ENCODE data around the gene AK2.

Gene AK2

DNA sequence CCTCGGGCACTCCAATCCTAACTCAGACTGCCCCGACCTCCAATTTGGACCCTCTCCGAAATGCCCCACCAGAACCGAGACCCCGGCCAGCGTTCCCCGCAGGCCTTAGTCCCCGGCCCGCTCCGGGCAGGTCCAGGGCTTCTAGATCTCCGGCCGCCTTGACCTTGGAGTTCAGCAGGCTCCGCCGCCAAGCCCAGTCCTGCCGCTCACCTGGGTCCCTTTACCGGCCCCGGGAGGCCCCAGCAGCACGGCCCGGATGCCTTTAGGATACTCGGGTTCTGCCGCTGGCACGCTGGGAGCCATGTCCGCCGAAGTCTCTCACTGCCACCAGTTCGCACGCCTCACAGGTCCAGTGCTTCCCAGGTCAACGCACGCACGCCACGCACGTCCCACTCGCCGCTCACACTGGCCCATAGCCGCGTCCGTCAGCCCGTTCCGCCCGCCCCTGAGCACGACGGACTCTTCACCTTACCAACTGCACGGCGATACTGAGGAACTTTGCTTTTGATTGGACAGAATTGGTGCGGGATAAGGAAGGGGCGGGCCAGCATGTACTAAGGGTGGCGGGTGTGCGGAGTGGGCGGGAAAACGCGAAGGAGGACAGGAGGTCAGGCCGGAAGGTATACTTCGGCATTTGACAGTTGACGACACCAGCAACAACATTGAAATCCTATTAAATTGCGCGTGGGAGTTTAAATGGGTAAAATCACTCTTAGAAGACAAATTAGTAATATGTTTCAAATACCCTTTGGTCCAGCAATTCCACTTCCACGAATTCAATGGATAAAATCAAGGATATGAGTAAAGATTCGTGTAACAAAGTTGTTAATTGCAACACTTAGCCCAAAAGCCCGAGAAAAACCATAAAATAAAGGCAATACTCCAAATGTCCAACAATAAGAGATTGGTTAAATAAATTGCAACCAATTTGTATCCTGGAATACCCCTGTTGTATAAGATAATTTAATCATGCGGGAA is at the start of gene AK2:
TSS of gene AK2 (minus strand) at position 358 of the 978 bp plus-strand sequence. CDS start at position 303, 55 bp downstream.
- TF ChIP-seq, protein P1, sequence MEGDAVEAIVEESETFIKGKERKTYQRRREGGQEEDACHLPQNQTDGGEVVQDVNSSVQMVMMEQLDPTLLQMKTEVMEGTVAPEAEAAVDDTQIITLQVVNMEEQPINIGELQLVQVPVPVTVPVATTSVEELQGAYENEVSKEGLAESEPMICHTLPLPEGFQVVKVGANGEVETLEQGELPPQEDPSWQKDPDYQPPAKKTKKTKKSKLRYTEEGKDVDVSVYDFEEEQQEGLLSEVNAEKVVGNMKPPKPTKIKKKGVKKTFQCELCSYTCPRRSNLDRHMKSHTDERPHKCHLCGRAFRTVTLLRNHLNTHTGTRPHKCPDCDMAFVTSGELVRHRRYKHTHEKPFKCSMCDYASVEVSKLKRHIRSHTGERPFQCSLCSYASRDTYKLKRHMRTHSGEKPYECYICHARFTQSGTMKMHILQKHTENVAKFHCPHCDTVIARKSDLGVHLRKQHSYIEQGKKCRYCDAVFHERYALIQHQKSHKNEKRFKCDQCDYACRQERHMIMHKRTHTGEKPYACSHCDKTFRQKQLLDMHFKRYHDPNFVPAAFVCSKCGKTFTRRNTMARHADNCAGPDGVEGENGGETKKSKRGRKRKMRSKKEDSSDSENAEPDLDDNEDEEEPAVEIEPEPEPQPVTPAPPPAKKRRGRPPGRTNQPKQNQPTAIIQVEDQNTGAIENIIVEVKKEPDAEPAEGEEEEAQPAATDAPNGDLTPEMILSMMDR (IDR thresholded peaks at IDR 0.05; ENCODE audit: poor library complexity, severe bottlenecking), result no peak
- ATAC-seq (ENCODE audit: low read depth) (peak; percentile 99), DNase-seq (ENCODE audit: low spot score) (peak; percentile 95)
- Histone ChIP-seq H3K27ac (ENCODE audit: poor library complexity, severe bottlenecking) (peak within 1 kb of the TSS; percentile 33), H3K36me3 (ENCODE audit: low read depth) (peaks cover 36% of the 10 kb centered on the region), H3K9me3 (ENCODE audit: severe bottlenecking) (no peaks in the 10 kb centered on the region), H3K27me3 (ENCODE audit: insufficient read depth, poor library complexity, severe bottlenecking) (no peaks in the 10 kb centered on the region), H3K4me3 (ENCODE audit: severe bottlenecking) (peak within 1 kb of the TSS; percentile 81), H3K4me1 (ENCODE audit: insufficient read depth, poor library complexity, severe bottlenecking) (peaks cover 18% of the 10 kb centered on the region)

DNA sequence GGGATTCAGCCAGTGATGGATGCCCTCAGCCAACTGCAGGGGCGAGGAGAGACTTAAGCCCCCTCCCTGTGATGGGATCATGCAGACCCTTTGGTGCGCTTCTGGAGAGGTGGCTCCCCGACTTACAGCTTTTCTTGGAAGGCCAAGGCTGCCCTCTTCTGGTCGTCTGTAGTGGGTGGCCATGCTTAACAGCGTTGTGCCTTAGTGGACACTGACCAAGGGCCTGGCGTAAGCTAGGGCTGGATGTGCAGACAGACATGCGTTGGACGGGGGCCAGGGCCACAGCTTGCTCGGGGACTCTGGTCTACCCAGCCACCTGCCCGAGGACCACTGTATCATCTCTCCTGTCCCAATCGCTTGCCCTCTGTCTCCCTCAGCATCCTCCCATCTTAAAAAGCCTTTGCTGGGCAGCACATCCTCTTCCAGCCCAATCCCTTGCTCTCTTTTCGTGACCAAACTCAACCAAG is 49.7 kb upstream of the AK2 start:
- no peaks in the 10 kb centered on the region for H3K36me3 ChIP-seq (ENCODE audit: low read depth)
- no peaks in the 10 kb centered on the region for H3K9me3 ChIP-seq (ENCODE audit: severe bottlenecking)
- no peak overlapping the region for H3K4me3 ChIP-seq (ENCODE audit: severe bottlenecking)
- TF ChIP-seq, protein P1 (IDR thresholded peaks at IDR 0.05; ENCODE audit: poor library complexity, severe bottlenecking), result peak; percentile 83
- no peaks in the 10 kb centered on the region for H3K4me1 ChIP-seq (ENCODE audit: insufficient read depth, poor library complexity, severe bottlenecking)
- no peaks in the 10 kb centered on the region for H3K27me3 ChIP-seq (ENCODE audit: insufficient read depth, poor library complexity, severe bottlenecking)
- ATAC-seq (ENCODE audit: low read depth) (peak; percentile 77), DNase-seq (ENCODE audit: low spot score) (peak; percentile 70)
- H3K27ac ChIP-seq (ENCODE audit: poor library complexity, severe bottlenecking), result no peak overlapping the region

DNA sequence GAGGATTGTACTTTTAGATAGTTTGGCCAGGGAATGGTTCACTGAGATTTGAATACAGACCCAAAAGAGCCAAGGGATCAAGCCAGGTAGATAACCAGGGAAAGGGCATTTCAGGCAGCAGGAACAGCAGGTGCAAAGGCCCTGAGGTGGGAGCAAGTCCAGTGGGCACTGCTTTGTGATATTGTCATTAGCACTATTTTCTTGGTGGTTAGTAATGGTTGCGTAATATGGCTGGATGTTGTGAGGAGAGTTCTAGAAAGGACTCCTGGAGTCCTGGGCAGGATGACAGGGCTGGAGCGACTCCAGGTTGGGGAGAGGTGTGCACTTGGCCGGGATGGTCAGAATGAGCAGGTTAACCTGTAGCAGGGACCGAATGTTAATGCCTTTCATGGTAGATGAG is 48.6 kb upstream of the AK2 start:
- Histone ChIP-seq H3K27me3 (ENCODE audit: insufficient read depth, poor library complexity, severe bottlenecking) (no peaks in the 10 kb centered on the region), H3K27ac (ENCODE audit: poor library complexity, severe bottlenecking) (no peak overlapping the region), H3K4me3 (ENCODE audit: severe bottlenecking) (no peak overlapping the region), H3K9me3 (ENCODE audit: severe bottlenecking) (no peaks in the 10 kb centered on the region), H3K4me1 (ENCODE audit: insufficient read depth, poor library complexity, severe bottlenecking) (no peaks in the 10 kb centered on the region), H3K36me3 (ENCODE audit: low read depth) (no peaks in the 10 kb centered on the region)
- no peak for DNase-seq (ENCODE audit: low spot score)
- TF ChIP-seq, protein P1 (IDR thresholded peaks at IDR 0.05; ENCODE audit: poor library complexity, severe bottlenecking), result no peak
- no peak for ATAC-seq (ENCODE audit: low read depth)

DNA sequence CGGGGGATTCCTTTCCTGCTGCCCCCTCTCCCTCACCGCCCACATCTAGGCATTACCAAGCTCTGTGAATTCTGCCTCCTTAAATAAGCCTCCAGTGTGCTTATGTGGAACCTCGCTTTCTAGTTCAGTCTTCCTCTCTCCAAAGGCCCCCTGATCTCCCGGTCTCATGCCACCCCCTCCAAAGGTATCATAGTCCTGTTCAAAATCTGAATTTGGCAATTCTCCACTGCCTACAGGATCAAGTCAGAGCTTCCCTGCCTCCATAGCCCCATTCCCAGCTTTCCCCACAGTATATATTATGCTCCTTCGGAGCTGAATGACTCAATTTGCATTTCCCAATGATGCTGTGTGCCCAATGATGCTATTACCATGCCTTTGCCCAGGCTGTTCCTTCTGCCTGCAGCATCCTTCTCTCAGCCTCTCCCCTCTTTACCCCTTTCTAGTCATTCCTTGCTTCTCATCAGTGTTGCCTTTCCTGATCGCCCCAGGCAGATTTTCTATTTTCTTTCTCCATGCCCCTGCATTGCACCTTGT is 46.0 kb upstream of the AK2 start:
- Histone ChIP-seq H3K9me3 (ENCODE audit: severe bottlenecking) (no peaks in the 10 kb centered on the region), H3K27ac (ENCODE audit: poor library complexity, severe bottlenecking) (no peak overlapping the region), H3K36me3 (ENCODE audit: low read depth) (no peaks in the 10 kb centered on the region), H3K4me3 (ENCODE audit: severe bottlenecking) (no peak overlapping the region), H3K27me3 (ENCODE audit: insufficient read depth, poor library complexity, severe bottlenecking) (no peaks in the 10 kb centered on the region), H3K4me1 (ENCODE audit: insufficient read depth, poor library complexity, severe bottlenecking) (no peaks in the 10 kb centered on the region)
- TF ChIP-seq, protein P1 (IDR thresholded peaks at IDR 0.05; ENCODE audit: poor library complexity, severe bottlenecking), result no peak
- no peak for ATAC-seq (ENCODE audit: low read depth)
- no peak for DNase-seq (ENCODE audit: low spot score)
